ENCODE results near the gene CUL3. TPM values are rescaled to one million over a fixed set of nuclear protein-coding genes. Genes with fewer than 3 reads are reported as not detected.

Gene CUL3
- total and polyA plus RNA-seq, 2 of the 13 experiments (the other 11 are each of a cell fraction or from before 2014, with no cell fraction given) = 33.2 to 62.3 TPM

DNA sequence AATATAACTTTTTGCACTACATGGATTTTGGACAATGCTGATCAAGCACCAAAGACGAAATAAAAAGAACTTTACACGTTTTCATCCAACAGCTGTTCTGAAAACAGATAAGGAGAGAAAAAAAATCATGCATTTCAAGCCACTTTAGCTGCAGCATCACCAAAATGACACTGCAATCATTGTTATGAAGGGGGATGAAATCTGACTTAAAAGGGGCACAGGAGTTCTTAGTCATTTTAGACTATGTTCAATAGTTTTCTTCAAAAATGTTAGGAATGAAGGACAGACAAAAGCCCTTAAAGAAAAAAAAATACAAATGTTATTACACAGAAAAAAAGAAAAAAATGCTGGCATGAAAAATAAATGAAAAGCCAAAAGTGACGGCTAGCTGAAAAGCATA is 71.2 kb downstream of the CUL3 start:
- CTCF ChIA-PET (ENCODE audit: low intra/inter-chr PET ratio, low total read pairs) = no interaction called here
- intact Hi-C loops (cut with micrococcal nuclease; ENCODE audit: unreplicated experiment) = no loop called here
- no peak overlapping the region for H3K4me2 ChIP-seq (ENCODE audit: low read depth, low read length)
- H3K27ac ChIP-seq (ENCODE audit: extremely low read length, insufficient read depth, low read length) = no peak overlapping the region
- no TSS peak for BruUV-seq (replicated peaks)
- WGBS (ENCODE audit: low lambda C conversion rate) = 96% methylated on average over 3 of the region's 3 CpGs
- H2AFZ ChIP-seq (ENCODE audit: low read length) = no peak overlapping the region
- H3K9me3 ChIP-seq (ENCODE audit: low read length) = no peaks in the 10 kb centered on the region
- no peak for FAIRE-seq
- no peaks in the 10 kb centered on the region for H3K27me3 ChIP-seq (ENCODE audit: control insufficient read depth in 1 of 2, insufficient read depth in 2 of 2, low read length in 2 of 2)
- no peak for ATAC-seq
- 0 out of 2 replicates have a peak, but pooled peaks cover 5% of the 10 kb centered on the region for H3K4me1 ChIP-seq (ENCODE audit: insufficient read depth, low read length)
- H3K36me3 ChIP-seq (replicated peaks in 1 of 2; ENCODE audit: control insufficient read depth in 1 of 2, insufficient read depth in 2 of 2, low read length in 2 of 2) = peaks cover 0 to 12% of the 10 kb centered on the region in 2 experiments; a peak in 4 of 5 replicates
- H3K4me3 ChIP-seq (replicated peaks in 1 of 3; ENCODE audit: insufficient read depth in 1 of 3, low read depth in 2 of 3, low read length in 3 of 3) = no peak overlapping the region
- H3K79me2 ChIP-seq (ENCODE audit: insufficient read depth, low read length) = peaks cover 30% of the 10 kb centered on the region
- no peak overlapping the region for H3K9ac ChIP-seq (ENCODE audit: insufficient read depth, low read depth, low read length)
- POLR2A ChIA-PET = no interaction called here
- H4K20me1 ChIP-seq (ENCODE audit: insufficient read depth, low read length) = peaks cover 9% of the 10 kb centered on the region; the same call in 1 of the 2 replicates
- TF ChIP-seq, protein P1, sequence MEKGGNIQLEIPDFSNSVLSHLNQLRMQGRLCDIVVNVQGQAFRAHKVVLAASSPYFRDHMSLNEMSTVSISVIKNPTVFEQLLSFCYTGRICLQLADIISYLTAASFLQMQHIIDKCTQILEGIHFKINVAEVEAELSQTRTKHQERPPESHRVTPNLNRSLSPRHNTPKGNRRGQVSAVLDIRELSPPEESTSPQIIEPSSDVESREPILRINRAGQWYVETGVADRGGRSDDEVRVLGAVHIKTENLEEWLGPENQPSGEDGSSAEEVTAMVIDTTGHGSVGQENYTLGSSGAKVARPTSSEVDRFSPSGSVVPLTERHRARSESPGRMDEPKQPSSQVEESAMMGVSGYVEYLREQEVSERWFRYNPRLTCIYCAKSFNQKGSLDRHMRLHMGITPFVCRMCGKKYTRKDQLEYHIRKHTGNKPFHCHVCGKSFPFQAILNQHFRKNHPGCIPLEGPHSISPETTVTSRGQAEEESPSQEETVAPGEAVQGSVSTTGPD (CRISPR knock-in tag; IDR thresholded peaks at IDR 0.05) = no peak
- TF ChIP-seq, protein P2, sequence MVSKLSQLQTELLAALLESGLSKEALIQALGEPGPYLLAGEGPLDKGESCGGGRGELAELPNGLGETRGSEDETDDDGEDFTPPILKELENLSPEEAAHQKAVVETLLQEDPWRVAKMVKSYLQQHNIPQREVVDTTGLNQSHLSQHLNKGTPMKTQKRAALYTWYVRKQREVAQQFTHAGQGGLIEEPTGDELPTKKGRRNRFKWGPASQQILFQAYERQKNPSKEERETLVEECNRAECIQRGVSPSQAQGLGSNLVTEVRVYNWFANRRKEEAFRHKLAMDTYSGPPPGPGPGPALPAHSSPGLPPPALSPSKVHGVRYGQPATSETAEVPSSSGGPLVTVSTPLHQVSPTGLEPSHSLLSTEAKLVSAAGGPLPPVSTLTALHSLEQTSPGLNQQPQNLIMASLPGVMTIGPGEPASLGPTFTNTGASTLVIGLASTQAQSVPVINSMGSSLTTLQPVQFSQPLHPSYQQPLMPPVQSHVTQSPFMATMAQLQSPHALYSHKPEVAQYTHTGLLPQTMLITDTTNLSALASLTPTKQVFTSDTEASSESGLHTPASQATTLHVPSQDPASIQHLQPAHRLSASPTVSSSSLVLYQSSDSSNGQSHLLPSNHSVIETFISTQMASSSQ (IDR thresholded peaks at IDR 0.05; ENCODE audit: low read depth) = no peak
- TF ChIP-seq, protein P2 (CRISPR knock-in tag; IDR thresholded peaks at IDR 0.05; ENCODE audit: borderline replicate concordance) = no peak
- TF ChIP-seq SRSF1 (optimal IDR thresholded peaks at IDR 0.05; ENCODE audit: low read depth, low read length) = no peak
- no peak for TF ChIP-seq CBX1 (IDR thresholded peaks at IDR 0.05; ENCODE audit: low read depth)
- TF ChIP-seq MBD4 (IDR thresholded peaks at IDR 0.05; ENCODE audit: borderline replicate concordance, low read length) = no peak
- TF ChIP-seq, protein P3, sequence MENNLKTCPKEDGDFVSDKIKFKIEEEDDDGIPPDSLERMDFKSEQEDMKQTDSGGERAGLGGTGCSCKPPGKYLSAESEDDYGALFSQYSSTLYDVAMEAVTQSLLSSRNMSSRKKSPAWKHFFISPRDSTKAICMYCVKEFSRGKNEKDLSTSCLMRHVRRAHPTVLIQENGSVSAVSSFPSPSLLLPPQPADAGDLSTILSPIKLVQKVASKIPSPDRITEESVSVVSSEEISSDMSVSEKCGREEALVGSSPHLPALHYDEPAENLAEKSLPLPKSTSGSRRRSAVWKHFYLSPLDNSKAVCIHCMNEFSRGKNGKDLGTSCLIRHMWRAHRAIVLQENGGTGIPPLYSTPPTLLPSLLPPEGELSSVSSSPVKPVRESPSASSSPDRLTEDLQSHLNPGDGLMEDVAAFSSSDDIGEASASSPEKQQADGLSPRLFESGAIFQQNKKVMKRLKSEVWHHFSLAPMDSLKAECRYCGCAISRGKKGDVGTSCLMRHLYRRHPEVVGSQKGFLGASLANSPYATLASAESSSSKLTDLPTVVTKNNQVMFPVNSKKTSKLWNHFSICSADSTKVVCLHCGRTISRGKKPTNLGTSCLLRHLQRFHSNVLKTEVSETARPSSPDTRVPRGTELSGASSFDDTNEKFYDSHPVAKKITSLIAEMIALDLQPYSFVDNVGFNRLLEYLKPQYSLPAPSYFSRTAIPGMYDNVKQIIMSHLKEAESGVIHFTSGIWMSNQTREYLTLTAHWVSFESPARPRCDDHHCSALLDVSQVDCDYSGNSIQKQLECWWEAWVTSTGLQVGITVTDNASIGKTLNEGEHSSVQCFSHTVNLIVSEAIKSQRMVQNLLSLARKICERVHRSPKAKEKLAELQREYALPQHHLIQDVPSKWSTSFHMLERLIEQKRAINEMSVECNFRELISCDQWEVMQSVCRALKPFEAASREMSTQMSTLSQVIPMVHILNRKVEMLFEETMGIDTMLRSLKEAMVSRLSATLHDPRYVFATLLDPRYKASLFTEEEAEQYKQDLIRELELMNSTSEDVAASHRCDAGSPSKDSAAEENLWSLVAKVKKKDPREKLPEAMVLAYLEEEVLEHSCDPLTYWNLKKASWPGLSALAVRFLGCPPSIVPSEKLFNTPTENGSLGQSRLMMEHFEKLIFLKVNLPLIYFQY (CRISPR knock-in tag; IDR thresholded peaks at IDR 0.05; ENCODE audit: borderline replicate concordance) = no peak
- TF ChIP-seq CBX2 (IDR thresholded peaks at IDR 0.05; ENCODE audit: low read depth, low read length) = no peak
- TF ChIP-seq CBX2 (CRISPR knock-in tag; IDR thresholded peaks at IDR 0.05; ENCODE audit: low read depth) = no peak
- TF ChIP-seq MATR3 (CRISPR knock-in tag; IDR thresholded peaks at IDR 0.05) = no peak
- TF ChIP-seq ZNF264 (CRISPR knock-in tag; IDR thresholded peaks at IDR 0.05) = no peak
- TF ChIP-seq FOXA3 (CRISPR knock-in tag; IDR thresholded peaks at IDR 0.05) = no peak
- TF ChIP-seq KDM3A (CRISPR knock-in tag; IDR thresholded peaks at IDR 0.05; ENCODE audit: low read depth) = no peak
- TF ChIP-seq, protein P4, sequence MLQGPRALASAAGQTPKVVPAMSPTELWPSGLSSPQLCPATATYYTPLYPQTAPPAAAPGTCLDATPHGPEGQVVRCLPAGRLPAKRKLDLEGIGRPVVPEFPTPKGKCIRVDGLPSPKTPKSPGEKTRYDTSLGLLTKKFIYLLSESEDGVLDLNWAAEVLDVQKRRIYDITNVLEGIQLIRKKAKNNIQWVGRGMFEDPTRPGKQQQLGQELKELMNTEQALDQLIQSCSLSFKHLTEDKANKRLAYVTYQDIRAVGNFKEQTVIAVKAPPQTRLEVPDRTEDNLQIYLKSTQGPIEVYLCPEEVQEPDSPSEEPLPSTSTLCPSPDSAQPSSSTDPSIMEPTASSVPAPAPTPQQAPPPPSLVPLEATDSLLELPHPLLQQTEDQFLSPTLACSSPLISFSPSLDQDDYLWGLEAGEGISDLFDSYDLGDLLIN (CRISPR knock-in tag; IDR thresholded peaks at IDR 0.05; ENCODE audit: borderline replicate concordance) = no peak
- in situ Hi-C loops (cut with HindIII; ENCODE audit: extremely low pct_ligation_motif_present, low pct_unique_long_range_greater_than_20kb) = no loop called here
- no peak for DNase-seq (ENCODE audit: low spot score)
